Glutamatergic neuron (in vitro differentiated cells): Measurements from ENCODE around the gene GFOD1. TPM values are rescaled to one million over a fixed set of nuclear protein-coding genes. Genes with fewer than 3 reads are reported as not detected.

Experiments used
- DNase-seq: peaks from one replicate; pipeline ENCODE4 v3.0.0; 2022
- H3K27ac Mint-ChIP-seq: one replicate; pipeline ENCODE4 v1.8.0; 2020; ENCODE audit warnings: mild to moderate bottlenecking, mixed read lengths, inconsistent platforms; ENCODE audit not compliant: unreplicated experiment
- H3K27me3 Mint-ChIP-seq: one replicate; pipeline ENCODE4 v1.8.0; 2020; ENCODE audit warnings: mild to moderate bottlenecking, moderate library complexity, mixed read lengths, inconsistent platforms; ENCODE audit not compliant: unreplicated experiment
- H3K36me3 Mint-ChIP-seq: one replicate; pipeline ENCODE4 v1.8.0; 2020; ENCODE audit warnings: mild to moderate bottlenecking, mixed read lengths, inconsistent platforms; ENCODE audit not compliant: unreplicated experiment
- H3K4me1 Mint-ChIP-seq: one replicate; pipeline ENCODE4 v1.8.0; 2020; ENCODE audit warnings: mild to moderate bottlenecking, low read depth, mixed read lengths, inconsistent platforms; ENCODE audit not compliant: unreplicated experiment
- H3K4me3 Mint-ChIP-seq: one replicate; pipeline ENCODE4 v1.8.0; 2020; ENCODE audit warnings: mild to moderate bottlenecking, mixed read lengths, inconsistent platforms; ENCODE audit not compliant: unreplicated experiment
- H3K9me3 Mint-ChIP-seq: one replicate; pipeline ENCODE4 v1.8.0; 2020; ENCODE audit warnings: mild to moderate bottlenecking, moderate library complexity, mixed read lengths, inconsistent platforms; ENCODE audit not compliant: unreplicated experiment
- CTCF ChIP-seq: fragments of 200-600 bp; sonication (generic); IDR thresholded peaks from one replicate; pipeline ENCODE4 v1.5.0; 2021; ENCODE audit not compliant: partially characterized antibody, unreplicated experiment
- total RNA-seq: library from RNA; stranded (reverse); fragmentation: NEBNext Ultra II Directional; extraction: Animal tissue kit (Norgen Biotek cat#: 25700); gene quantifications from one replicate; pipeline ENCODE4 v1.2.1, GENCODE V29; 2021; ENCODE audit not compliant: unreplicated experiment

Gene GFOD1
- total RNA-seq, 1 donor from 2014 or later = 4.1 TPM

- Mint-ChIP-seq H3K27me3 (no peaks in the 10 kb centered on the region), H3K27ac (no peak overlapping the region), H3K4me3 (no peak overlapping the region), H3K36me3 (no peaks in the 10 kb centered on the region), H3K9me3 (no peaks in the 10 kb centered on the region), H3K4me1 (peaks cover 8% of the 10 kb centered on the region)
- no peak for DNase-seq
- no peak for TF ChIP-seq CTCF
These were observed 89.9 kb downstream of the GFOD1 start for GRCh38 chr6:13397359-13398068.

DNA sequence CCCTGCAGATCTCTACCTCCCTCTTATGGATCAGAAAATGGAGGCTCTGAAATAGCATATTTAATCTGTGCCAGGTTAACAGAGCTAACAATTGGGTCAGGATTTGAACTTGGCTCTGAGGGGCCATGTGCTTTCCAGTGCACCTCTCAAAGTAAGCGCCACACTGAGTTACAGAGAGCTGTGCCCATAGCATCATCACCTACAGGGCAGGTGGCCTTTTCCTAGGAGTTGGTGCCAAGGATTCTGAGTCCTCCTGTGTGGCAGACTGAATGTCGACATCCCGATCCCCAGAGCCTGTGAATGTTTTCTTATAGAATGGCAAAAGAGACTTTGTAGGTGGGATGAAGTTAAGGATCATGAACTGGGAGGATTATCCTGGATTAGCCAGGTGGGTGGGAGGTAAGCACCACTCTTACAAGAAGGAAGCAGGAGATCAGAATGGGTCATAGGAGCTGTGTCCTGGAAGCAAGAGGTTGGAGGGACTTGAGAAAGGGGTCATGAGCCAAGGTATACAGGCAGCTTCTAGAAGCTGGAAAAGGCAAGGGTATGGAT, 91.1 kb downstream of the GFOD1 start:
- H3K4me1 Mint-ChIP-seq = peaks cover 8% of the 10 kb centered on the region
- no peak for DNase-seq
- no peaks in the 10 kb centered on the region for H3K27me3 Mint-ChIP-seq
- H3K36me3 Mint-ChIP-seq = no peaks in the 10 kb centered on the region
- H3K9me3 Mint-ChIP-seq = no peaks in the 10 kb centered on the region
- H3K4me3 Mint-ChIP-seq = no peak overlapping the region
- no peak overlapping the region for H3K27ac Mint-ChIP-seq
- no peak for TF ChIP-seq CTCF

DNA sequence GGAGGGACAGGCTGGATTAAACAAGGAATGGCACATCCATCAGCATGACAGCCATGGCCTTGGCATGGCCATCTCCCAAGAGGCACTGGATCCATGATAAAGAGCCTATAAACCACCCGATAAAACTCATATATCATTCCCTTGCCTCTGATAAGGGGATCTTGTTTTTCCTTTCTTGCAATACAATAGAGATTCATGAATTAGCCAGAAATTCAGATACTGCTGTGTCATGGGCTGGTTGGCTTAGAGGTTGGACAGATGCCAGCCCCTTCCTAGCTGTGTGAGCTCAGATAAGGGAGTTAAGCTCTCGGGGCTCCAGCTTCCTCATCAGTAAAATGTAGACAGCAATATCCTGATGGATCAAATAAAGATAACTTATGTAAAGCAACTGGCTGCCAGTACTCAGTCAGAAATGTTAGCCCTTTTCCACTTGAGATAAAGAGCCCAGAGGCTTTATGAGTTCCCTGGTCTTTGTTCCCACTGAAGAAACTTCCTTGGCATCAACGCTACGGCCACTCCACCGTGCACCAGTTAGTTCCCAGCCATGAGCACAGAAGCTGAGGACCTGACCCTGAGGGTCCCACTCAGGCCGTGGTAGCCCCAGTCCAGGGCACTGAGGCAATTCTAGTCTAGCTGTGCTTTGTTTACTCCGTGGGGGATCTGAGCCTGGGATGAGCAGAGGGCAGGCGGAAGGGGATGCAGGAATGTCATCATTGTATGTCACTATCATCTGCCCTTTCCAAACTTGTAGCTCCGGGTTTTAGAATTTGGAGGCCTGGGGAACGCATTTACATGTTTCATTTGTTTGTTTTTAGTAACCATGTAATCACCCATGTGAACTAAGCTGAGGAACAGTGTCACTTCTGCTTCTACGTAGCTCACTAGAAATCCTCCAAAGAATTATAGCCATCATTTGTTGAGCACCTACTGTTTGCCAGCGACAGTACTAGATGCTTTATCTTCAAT, 91.8 kb downstream of the GFOD1 start:
- no peaks in the 10 kb centered on the region for H3K36me3 Mint-ChIP-seq
- no peak for TF ChIP-seq CTCF
- no peak for DNase-seq
- no peak overlapping the region for H3K4me3 Mint-ChIP-seq
- H3K4me1 Mint-ChIP-seq = peaks cover 8% of the 10 kb centered on the region
- H3K27me3 Mint-ChIP-seq = no peaks in the 10 kb centered on the region
- no peak overlapping the region for H3K27ac Mint-ChIP-seq
- H3K9me3 Mint-ChIP-seq = no peaks in the 10 kb centered on the region

- no peak for TF ChIP-seq CTCF
- H3K9me3 Mint-ChIP-seq = peaks cover 2% of the 10 kb centered on the region
- no peak overlapping the region for H3K27ac Mint-ChIP-seq
- H3K4me3 Mint-ChIP-seq = no peak overlapping the region
- H3K36me3 Mint-ChIP-seq = no peaks in the 10 kb centered on the region
- H3K27me3 Mint-ChIP-seq = peaks cover 2% of the 10 kb centered on the region
- no peak for DNase-seq
- no peaks in the 10 kb centered on the region for H3K4me1 Mint-ChIP-seq
These were observed 94.9 kb downstream of the GFOD1 start for GRCh38 chr6:13392462-13392861.

GRCh38 chr6:13391537-13391936, 95.9 kb downstream of the GFOD1 start:
- Mint-ChIP-seq H3K36me3 (no peaks in the 10 kb centered on the region), H3K9me3 (peaks cover 2% of the 10 kb centered on the region), H3K4me3 (no peak overlapping the region), H3K27me3 (peaks cover 2% of the 10 kb centered on the region), H3K4me1 (no peaks in the 10 kb centered on the region), H3K27ac (no peak overlapping the region)
- no peak for TF ChIP-seq CTCF
- no peak for DNase-seq
